ENCODE measurements around the gene CCSER1. TPM values are rescaled to one million over a fixed set of nuclear protein-coding genes. Genes with fewer than 3 reads are reported as not detected.
"Not testable (repeated sequence)": the region's sequence is repeated elsewhere in the genome, so short reads cannot be mapped to it uniquely, and the experiment has no call there.

Gene CCSER1
- total RNA-seq, 2 experiments from 2014 or later = not detected

GRCh38 chr4:91340822-91341221 is 1213.6 kb downstream of the CCSER1 start:
- intact Hi-C loops (cut with micrococcal nuclease) = no loop called here
- POLR2A ChIA-PET = interaction anchor here (0.6 kb wide), 1 partner anchor 136 kb away, joined by 3 read pairs; no protein-coding TSS in a partner anchor
- TF ChIP-seq CTCF (IDR thresholded peaks at IDR 0.05) = no peak
- Mint-ChIP-seq H3K27me3 (no peaks in the 10 kb centered on the region), H3K27ac (no peak overlapping the region), H3K36me3 (ENCODE audit: low read depth) (no peaks in the 10 kb centered on the region), H3K4me3 (no peak overlapping the region), H3K9me3 (peaks cover 2% of the 10 kb centered on the region), H3K4me1 (ENCODE audit: low read depth) (no peaks in the 10 kb centered on the region)
- ATAC-seq (no peak), DNase-seq (no peak)
- CTCF ChIA-PET = no interaction called here

- Mint-ChIP-seq H3K4me3 (no peak overlapping the region), H3K27ac (no peak overlapping the region), H3K4me1 (ENCODE audit: low read depth) (no peaks in the 10 kb centered on the region), H3K36me3 (ENCODE audit: low read depth) (no peaks in the 10 kb centered on the region), H3K27me3 (no peaks in the 10 kb centered on the region), H3K9me3 (peaks cover 8% of the 10 kb centered on the region)
- intact Hi-C loops (cut with micrococcal nuclease) = no loop called here
- ChIA-PET POLR2A (no interaction called here), CTCF (no interaction called here)
- TF ChIP-seq CTCF (IDR thresholded peaks at IDR 0.05) = no peak
- DNase-seq (no peak), ATAC-seq (no peak)
Observed at GRCh38 chr4:91345632-91346031, 1218.4 kb downstream of the CCSER1 start.

- ATAC-seq; H3K4me1 Mint-ChIP-seq (ENCODE audit: low read depth); intact Hi-C loops (cut with micrococcal nuclease); H3K27ac Mint-ChIP-seq; POLR2A ChIA-PET; H3K36me3 Mint-ChIP-seq (ENCODE audit: low read depth); H3K4me3 Mint-ChIP-seq; DNase-seq; H3K27me3 Mint-ChIP-seq: not testable (repeated sequence)
- peaks cover 11% of the 10 kb centered on the region for H3K9me3 Mint-ChIP-seq
- CTCF ChIA-PET = interaction anchor here (0.6 kb wide), 1 partner anchor 361 kb away, joined by 3 read pairs; no protein-coding TSS in a partner anchor
Observed at GRCh38 chr4:91356496-91356895, 1229.3 kb downstream of the CCSER1 start.

GRCh38 chr4:91358016-91358415 is 1230.8 kb downstream of the CCSER1 start:
- H3K4me1 Mint-ChIP-seq (ENCODE audit: low read depth); DNase-seq; ATAC-seq; CTCF ChIA-PET; intact Hi-C loops (cut with micrococcal nuclease); H3K36me3 Mint-ChIP-seq (ENCODE audit: low read depth); H3K4me3 Mint-ChIP-seq; H3K27ac Mint-ChIP-seq; POLR2A ChIA-PET; H3K27me3 Mint-ChIP-seq: not testable (repeated sequence)
- peaks cover 11% of the 10 kb centered on the region for H3K9me3 Mint-ChIP-seq

GRCh38 chr4:91358621-91359020 is 1231.4 kb downstream of the CCSER1 start:
- ATAC-seq; H3K9me3 Mint-ChIP-seq; H3K4me1 Mint-ChIP-seq (ENCODE audit: low read depth); H3K4me3 Mint-ChIP-seq; CTCF ChIA-PET; H3K27ac Mint-ChIP-seq; H3K27me3 Mint-ChIP-seq; POLR2A ChIA-PET; intact Hi-C loops (cut with micrococcal nuclease); DNase-seq; H3K36me3 Mint-ChIP-seq (ENCODE audit: low read depth): not testable (repeated sequence)

GRCh38 chr4:91359041-91360031 is 1232.1 kb downstream of the CCSER1 start:
- no peak for DNase-seq
- no peaks in the 10 kb centered on the region for H3K4me1 Mint-ChIP-seq (ENCODE audit: low read depth)
- POLR2A ChIA-PET = no interaction called here
- H3K36me3 Mint-ChIP-seq (ENCODE audit: low read depth) = no peaks in the 10 kb centered on the region
- H3K4me3 Mint-ChIP-seq = no peak overlapping the region
- no peak overlapping the region for H3K27ac Mint-ChIP-seq
- H3K9me3 Mint-ChIP-seq = peaks cover 7% of the 10 kb centered on the region
- no peaks in the 10 kb centered on the region for H3K27me3 Mint-ChIP-seq
- CTCF ChIA-PET = no interaction called here
- no peak for TF ChIP-seq CTCF (IDR thresholded peaks at IDR 0.05)
- intact Hi-C loops (cut with micrococcal nuclease) = no loop called here
- no peak for ATAC-seq

All from activated CD8-positive, alpha-beta T cell treated with anti-CD3 and anti-CD28 coated beads for 36 hours (primary cell).